ENCODE measurements around the gene CTIF.

CTIF gene

DNA sequence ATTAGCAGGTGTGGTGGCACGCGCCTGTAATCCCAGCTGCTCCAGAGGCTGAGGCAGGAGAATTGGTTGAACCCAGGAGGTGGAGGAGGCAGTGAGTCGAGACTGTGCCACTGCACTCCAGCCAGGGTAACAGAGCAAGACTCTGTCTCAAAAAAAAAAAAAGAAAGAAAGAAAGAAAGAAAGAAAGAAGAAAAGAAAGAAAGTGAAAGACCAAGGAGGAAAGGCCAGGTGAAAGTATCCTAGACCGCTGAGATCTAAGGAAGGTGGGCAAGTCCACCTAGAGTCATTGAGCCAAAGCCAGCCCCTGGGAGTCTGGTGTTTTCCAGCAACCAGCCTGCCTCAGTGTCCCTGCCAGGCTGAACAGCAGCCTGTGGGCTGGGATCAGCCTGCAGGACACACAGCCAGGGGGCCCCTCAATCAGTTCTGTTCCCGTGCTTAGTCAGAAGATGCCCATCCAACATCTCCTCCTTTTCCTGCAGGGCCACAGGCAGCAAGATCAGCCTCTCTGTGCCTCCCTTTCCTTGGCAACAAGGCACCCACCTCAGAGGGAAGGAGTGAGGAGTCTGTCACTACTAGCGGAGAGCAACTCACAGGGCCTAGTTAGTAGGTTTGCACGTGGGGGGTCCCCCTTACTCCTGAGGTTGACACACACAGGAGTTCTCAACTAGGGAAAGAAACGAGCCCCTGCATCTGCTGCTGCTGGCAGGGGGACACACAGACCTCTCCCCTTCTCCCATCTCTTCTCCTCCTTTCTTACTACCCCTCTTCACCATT is 347.9 kb downstream of the CTIF start:
- no peak for DNase-seq (ENCODE audit: low spot score)

DNA sequence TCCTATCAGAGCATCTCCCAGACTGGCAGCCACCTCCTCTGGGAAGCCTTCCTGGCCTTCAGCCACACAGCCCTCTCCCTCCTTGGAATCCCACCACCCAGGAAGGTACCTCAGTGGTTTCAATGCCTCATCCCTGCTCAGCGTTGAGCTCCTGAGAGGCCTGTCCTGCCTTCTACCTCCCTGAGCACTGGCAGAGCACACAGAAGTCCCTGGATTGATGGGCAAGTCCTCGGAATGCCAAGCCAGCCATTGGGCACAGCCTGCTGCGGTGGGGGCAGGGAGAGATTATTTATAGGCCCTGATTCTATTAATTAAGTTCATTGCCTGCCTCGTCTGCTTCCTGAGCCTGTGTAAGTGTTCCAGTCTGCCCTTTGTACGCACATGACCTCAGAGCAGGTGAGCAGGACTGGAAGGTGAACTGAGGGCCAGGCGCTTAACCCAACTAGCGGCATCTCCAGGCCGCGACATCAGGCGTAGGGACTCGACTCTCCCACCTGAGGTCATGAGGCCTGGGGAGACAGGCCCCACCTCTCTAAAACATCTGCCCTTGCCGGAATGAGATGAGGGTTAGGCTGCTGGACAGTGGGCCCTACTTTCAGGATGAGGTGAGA is 348.6 kb downstream of the CTIF start:
- DNase-seq (ENCODE audit: low spot score), result no peak

DNA sequence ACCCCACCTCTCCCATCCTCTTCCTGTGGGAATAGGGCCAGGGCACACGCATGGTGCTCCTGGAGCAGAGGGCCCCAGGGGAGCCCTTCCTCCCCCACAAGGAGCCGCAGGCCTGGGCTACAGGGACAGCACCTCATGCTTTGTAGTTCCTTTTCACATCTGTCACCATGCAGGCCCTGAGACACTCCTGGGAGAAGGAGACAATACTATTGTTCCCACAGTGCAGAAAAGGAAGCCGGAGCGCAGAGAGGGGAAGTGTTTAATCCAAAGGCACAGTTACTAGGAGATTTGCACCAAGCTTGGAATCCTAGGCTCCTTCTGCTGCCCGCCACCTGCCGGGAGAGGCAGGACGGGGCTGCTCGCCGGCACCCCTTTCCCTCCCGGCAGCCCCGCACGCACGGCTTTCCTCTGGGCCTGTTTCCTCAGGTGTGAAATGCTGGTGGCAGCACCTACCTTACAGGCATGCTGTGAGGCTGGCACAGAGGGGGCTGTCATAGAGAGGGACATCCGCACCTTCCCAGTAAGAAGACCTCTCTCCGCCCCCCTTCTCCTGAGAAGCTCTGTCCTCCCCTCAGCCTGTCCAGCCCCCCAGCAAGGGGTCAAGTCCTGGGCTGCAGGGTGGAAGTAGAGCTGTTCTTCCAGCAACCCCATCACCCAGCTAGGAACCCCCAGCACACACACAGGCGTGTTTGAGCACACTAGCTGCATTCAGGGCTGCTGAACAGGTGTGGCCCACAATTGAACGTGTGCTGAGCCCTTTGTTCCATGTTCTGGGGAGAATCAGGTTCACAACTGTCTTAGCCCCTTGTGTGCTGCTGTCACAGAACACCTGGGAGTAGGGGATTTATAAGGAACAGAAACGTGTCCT is 349.3 kb downstream of the CTIF start:
- DNase-seq (ENCODE audit: low spot score), result no peak

DNA sequence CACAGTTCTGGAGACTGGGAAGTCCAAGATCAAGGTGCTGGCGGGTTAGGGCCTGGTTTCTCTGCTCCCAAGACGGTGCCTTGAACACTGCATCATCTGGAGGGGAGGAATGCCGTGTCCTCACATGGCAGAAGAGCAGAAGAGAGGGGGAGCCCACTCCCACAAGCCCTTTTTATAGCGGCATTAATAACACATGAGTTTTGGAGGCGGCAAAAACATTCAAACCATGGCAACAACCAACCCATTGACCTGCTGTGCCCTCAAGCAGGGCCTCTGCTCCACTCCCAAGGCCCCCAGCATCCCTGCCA is 349.9 kb downstream of the CTIF start:
- no peak for DNase-seq (ENCODE audit: low spot score)

DNA sequence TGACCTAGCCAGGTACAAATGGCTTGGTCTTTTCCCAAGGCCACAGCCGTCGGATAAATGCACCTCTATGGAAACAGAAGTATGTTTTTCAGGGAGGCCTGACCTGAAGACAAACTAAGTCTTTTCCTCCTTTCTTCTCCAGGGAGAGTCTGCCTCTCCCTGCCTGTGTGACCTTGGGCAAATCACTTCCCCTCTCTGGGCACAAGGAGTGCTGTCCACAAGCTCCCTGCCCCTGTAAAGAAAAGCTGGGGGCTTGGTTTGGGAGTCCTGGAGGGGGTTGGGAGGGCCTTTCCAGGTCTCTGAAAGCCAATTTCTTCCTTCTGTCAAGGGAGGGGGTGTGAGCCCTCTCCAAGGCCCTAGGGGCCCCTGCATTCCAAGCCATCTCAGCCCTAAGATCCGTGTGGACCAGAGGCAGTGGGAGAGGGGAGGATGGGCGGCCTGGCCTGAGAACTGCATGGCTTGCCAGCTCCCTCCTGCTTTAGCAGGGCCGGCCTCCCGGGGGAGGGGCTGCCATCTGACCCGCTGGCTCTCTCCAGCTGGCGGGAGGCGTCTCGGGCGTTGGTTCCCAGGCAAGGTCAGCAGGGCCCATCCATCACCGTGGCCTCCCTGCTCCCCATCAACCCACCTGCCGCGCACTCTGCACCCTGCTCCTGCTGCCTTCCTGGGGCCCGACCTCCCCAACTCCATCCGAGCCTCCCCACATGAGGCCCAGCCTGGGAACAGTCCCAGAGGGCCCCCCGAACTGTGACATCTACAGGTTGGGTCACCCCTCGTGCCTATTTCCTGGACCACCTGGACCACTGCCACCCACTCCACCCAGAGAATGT is 350.5 kb downstream of the CTIF start:
- DNase-seq (ENCODE audit: low spot score), result no peak

DNA sequence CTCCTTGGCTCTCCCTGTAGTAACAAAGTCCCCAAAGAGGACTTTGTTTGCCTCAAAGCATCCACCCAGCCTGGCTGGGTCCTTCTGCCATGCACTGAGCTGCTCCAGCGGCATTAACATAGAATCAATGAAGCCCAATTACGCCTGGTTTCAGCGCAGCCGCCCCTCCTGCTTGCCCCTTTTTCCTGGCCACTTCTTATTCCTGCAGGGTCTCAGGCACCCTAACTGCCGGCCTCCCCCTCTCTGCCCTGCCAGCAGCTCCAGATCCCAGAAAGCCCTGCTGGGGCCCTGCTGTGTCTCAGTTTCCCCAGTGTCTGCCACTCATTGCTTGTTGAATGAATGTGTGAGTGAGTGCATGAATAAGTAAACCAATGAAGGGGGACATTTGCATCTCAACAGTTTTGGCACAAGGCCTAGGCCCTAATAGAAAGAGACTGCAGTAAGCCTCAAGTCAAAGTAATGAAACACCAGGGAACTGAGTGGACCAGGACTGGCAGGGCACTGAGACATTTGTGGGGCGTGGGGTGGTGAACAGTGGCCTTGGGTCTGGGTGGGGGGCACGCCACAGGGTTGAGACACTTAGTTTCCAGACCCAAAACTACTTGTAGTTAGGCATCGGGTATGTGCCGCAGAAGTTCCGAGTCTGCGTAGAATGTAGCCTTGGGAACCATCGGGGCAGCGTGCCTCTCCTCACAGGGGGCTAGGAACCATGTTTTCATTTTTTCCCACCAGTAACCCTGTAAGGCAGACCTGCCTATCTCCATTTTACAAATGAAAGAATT is 351.3 kb downstream of the CTIF start:
- DNase-seq (ENCODE audit: low spot score), result no peak

- no peak for DNase-seq (ENCODE audit: low spot score)
These were observed 352.9 kb downstream of the CTIF start for GRCh38 chr18:48891721-48892120.

DNA sequence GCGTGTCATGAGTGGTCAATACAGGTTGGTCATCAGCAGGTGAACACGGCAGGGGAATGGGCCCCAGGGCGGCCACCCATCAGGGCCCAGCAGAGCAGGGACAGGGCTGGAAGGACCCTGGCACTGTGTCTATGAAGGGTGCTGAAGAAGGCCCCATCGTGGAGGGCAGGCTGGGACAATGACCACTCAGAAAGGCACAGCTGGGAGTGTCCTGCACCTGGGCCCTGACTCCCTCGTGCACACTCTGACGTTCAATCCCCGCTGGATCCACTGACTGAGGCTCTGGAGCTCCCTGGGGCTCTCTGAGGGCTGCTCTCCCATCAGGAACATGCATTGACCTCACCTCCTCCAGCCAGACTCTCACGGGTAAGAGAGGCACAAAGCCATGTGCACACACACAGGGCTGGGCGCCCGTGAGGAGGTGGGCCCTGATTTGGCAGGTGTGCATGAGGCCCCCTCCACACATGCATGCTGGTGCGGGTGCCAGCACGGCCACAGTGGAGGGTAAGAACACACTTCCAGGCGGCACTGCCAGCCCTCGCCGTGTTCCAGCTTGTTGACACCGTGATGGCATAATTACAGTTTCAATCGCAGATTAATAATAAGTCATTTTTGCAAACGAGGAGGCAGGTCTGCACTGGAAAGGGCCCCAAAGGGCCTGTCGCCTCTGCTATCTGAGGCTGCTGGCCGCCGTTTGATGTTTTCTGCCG is 353.5 kb downstream of the CTIF start:
- no peak for DNase-seq (ENCODE audit: low spot score)

DNA sequence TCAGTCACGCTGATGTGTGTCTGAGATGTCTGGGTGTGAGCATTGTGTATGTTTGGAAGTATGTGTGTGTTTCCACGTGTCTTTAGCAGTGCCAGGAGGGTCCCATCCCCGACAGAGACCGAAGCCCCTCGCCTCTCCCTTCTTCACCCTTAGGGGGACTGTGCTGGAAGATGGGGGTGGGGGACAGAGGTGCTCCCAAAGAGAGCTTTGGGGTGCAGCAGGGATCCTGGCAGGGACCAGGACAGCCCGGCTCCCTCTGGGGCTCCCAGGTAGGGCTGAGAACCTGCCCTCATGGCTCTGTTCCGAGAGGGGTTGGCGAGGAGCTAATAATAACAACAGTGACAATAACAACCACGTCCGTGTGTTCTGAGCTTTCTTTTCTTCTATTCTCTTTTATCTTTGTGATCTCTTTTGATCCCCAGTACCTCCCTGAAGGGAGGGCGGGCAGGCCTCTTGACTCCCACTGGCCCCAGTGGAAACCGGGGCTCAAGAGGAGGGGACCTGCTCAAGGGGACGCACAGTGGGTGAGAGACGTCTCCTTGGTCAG is 354.3 kb downstream of the CTIF start:
- no peak for DNase-seq (ENCODE audit: low spot score)

- no peak for DNase-seq (ENCODE audit: low spot score)
These were observed 355.1 kb downstream of the CTIF start for GRCh38 chr18:48893608-48894600.

DNA sequence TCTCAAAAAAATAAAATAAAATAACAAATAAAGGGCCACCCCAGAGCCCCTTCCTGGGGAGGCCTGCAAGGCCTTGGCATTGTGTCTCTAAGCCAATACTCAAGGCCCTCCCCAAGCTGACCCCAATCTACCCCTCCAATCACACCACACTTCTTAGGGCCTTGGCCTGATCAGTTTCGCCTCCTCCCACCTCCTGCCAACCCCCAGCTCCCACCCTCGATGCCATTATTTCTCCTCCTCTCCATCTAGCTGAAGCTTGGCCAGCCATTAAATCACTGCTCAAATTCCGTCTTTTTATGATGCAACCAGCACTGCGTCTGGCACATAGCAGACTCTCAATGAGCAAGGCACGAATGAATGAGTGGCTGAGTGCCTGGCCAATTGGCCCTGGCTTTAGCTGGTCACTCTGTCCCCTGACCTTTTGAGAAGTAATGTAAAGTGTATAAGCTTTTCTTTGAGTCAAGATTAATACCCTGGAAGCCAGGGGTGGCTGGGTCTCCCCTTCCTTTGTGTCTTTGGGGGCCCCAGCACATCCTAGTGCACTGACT is 356.0 kb downstream of the CTIF start:
- DNase-seq (ENCODE audit: low spot score), result no peak

- no peak for DNase-seq (ENCODE audit: low spot score)
These were observed 357.6 kb downstream of the CTIF start for GRCh38 chr18:48896326-48896874.

DNA sequence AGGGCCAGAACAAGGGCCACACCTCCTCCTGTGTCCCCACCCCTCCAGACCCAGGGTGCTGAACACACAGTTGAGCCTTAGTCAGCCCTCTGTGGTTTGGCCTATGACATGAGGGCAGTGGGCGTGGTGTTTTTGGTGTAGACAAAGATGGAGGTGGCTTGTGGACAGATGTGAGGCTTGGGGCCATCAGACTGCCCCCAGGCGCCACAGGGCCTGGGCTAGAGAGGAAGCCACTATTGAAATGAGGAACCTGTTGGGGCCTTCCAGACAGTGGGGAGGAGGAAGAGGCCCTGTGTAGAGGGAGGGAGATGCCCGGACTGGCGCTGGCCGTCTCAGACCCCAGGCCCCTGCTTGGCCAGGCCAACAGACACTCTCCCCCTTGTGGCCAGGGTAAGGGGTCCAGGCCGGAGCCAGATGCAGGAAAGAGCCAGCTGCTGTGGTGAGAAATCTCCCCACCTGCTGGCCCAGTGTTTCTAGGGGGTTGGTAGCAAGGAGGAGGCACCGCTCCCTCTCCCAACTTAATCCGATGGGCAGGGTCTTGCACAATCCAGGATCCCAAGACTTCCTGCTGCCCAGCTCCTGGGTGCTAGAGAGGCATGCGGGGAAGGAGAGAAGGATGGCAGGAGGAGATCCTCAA is 358.2 kb downstream of the CTIF start:
- DNase-seq (ENCODE audit: low spot score), result peak; percentile 88

GRCh38 chr18:48897531-48897930 is 358.7 kb downstream of the CTIF start:
- DNase-seq (ENCODE audit: low spot score), result no peak

DNA sequence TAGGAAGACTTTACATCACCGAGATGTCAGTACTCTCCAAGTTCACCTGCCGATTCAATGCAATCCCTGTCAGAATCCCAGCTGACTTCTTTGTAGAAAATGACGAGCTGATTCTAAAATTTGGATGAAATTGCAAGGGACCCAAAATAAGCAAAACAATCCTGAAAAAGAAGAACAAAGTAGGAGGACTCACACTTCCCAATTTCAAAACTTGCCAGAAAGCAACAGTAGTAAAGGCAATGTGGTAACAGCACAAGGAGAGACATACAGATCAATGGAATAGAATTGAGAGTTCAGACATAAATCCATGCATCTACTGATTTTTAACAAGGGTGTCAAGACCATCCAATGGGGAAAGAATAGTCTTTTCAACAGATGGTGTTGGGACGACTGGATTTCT is 359.7 kb downstream of the CTIF start:
- DNase-seq (ENCODE audit: low spot score), result no peak

GRCh38 chr18:48899558-48900174 is 360.8 kb downstream of the CTIF start:
- no peak for DNase-seq (ENCODE audit: low spot score)

DNA sequence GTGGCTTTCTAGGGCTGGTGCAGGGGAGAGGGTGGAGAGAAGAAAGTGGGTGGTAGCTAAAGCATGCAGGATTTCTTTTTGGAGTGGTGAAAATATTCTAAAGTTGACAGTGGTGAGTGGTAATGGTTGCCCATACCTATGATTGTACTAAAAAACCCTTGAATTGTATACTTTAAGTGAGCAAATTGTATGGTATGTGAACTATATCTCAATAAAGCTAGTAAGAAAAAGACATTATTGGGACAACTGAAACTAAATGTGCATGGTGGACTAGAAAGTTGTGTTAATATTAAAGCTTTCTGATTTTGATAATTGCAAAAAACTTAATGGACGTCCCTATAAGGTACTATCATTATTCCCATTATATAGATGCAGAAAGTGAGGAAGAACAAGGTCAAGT is 361.6 kb downstream of the CTIF start:
- no peak for DNase-seq (ENCODE audit: low spot score)
